ENCODE measurements around the gene OSBPL3. TPM values are rescaled to one million over a fixed set of nuclear protein-coding genes. Genes with fewer than 3 reads are reported as not detected.
"Not testable (repeated sequence)": the region's sequence is repeated elsewhere in the genome, so short reads cannot be mapped to it uniquely, and the experiment has no call there.

OSBPL3 gene
- total RNA-seq, 2 donors from 2014 or later: 3.1 to 8.2 TPM

DNA sequence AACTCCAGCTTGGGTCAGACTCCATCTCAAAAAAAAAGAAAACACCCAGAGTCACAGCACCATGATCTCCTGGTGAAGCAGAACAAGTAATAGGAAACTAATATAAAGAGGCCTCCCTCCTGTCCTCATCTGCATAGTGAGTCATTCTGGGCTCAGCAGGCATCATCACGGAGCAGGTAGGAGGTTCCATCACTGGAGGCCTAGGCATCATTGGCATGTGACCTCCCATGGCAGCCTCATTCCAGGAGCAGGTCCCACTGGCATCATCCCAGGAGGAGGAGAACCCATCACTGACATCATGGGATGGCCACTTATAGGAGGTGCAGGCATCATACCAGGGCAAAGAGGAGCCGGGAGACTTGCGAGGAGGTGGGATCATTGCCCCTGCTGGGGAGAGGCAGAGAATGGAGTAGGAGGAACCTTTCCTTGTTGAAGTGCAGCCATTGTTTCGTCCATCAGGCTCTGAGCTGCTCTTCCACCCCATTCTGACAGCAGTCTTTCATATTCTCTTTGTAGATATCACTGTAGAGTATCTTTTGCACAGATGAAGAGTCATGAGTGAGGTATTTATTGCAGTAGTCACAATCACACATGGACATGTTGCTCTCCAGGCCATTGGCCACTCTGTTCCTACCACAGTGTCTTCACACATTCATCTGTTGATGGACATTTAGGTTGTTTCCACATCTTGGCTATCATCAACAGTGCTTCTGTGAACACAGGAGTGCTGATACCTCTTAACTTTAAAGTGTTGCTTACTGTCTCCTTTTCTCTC, 73.8 kb downstream of the OSBPL3 start:
- Histone ChIP-seq H3K4me1 (peaks cover 16% of the 10 kb centered on the region), H3K27ac (no peak overlapping the region), H3K36me3 (replicated peaks in 1 of 2; ENCODE audit: insufficient read depth in 1 of 2, low read depth in 2 of 2) (no peaks in the 10 kb centered on the region), H3K4me3 (no peak overlapping the region), H3K9me3 (no peaks in the 10 kb centered on the region), H3K27me3 (no peaks in the 10 kb centered on the region)
- no peak for ATAC-seq
- DNase-seq: no peak
- no peak for TF ChIP-seq POLR2A (IDR thresholded peaks at IDR 0.05)
- TF ChIP-seq, protein P1, sequence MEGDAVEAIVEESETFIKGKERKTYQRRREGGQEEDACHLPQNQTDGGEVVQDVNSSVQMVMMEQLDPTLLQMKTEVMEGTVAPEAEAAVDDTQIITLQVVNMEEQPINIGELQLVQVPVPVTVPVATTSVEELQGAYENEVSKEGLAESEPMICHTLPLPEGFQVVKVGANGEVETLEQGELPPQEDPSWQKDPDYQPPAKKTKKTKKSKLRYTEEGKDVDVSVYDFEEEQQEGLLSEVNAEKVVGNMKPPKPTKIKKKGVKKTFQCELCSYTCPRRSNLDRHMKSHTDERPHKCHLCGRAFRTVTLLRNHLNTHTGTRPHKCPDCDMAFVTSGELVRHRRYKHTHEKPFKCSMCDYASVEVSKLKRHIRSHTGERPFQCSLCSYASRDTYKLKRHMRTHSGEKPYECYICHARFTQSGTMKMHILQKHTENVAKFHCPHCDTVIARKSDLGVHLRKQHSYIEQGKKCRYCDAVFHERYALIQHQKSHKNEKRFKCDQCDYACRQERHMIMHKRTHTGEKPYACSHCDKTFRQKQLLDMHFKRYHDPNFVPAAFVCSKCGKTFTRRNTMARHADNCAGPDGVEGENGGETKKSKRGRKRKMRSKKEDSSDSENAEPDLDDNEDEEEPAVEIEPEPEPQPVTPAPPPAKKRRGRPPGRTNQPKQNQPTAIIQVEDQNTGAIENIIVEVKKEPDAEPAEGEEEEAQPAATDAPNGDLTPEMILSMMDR (IDR thresholded peaks at IDR 0.05): no peak
- WGBS, 2 donors: 91 to 92% methylated on average over 4 of the region's 4 CpGs
- intact Hi-C loops (cut with DNase I): no loop called here

DNA sequence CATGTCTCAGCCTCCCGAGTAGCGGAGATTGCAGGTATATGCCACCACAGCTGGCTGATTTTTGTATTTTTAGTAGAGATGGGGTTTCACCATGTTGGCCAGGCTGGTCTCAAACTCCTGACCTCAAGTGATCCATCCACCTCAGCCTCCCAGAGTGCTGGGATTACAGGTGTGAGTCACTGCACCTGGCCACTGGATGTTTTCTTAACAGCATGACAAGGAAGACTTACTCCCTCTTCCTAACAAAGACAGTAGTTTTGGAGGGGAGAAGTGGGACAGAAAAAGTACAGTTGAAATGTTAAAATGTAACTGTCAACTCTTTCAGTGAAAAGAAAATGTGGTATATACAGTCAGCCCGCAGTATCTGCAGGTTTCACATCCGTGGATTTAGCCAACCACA, 76.0 kb downstream of the OSBPL3 start:
- ATAC-seq; H3K27me3 ChIP-seq; H3K9me3 ChIP-seq; H3K36me3 ChIP-seq (replicated peaks in 1 of 2; ENCODE audit: insufficient read depth in 1 of 2, low read depth in 2 of 2); H3K27ac ChIP-seq; H3K4me3 ChIP-seq; DNase-seq; intact Hi-C loops (cut with DNase I): not testable (repeated sequence)
- WGBS, 2 donors: 91 to 93% methylated on average over 4 of the region's 4 CpGs
- H3K4me1 ChIP-seq: peaks cover 16% of the 10 kb centered on the region

DNA sequence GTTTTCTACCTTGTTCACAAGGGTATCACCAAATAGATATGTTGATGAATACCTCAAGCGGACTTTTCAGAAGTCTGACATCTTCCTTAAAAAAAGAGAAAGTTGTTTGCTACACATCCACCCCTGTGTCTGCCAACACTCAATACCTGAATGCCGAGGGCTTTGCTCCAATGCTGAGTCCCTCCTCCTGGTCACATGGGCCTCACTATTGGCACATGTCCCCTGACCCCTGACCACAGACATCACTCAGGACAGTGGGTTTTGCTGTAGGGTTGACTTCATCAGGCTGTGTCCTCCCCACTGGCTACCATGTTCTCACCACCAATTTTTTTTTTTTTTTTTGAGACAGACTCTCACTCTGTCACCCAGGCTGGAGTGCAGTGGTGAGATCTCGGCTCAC, 76.4 kb downstream of the OSBPL3 start:
- Histone ChIP-seq H3K4me3 (no peak overlapping the region), H3K9me3 (no peaks in the 10 kb centered on the region), H3K36me3 (replicated peaks in 1 of 2; ENCODE audit: insufficient read depth in 1 of 2, low read depth in 2 of 2) (no peaks in the 10 kb centered on the region), H3K4me1 (peaks cover 16% of the 10 kb centered on the region), H3K27ac (no peak overlapping the region), H3K27me3 (no peaks in the 10 kb centered on the region)
- no peak for TF ChIP-seq POLR2A (IDR thresholded peaks at IDR 0.05)
- TF ChIP-seq, protein P1 (IDR thresholded peaks at IDR 0.05): no peak
- intact Hi-C loops (cut with DNase I): no loop called here
- ATAC-seq (no peak), DNase-seq (no peak)
- 93 to 96% methylated on average over 3 of the region's 3 CpGs for WGBS, 2 donors

DNA sequence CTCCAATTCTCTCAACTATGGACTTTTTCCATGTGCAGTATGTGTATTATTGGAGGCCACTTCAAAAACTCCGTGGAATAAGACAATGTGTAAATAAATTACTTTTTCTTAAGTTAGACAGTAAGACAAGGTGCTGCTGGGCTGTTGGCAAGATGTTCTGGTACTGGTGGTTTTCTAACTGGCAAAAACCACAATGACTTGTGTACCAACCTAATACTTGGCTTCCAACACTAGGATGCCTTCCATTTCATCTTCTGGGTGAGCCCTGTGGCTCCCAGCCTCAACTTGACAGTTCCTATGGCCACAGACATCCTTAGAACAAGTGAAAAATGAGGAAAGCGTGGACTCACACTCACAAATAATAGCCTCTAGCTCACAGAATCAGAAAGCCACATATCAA, 77.0 kb downstream of the OSBPL3 start:
- Histone ChIP-seq H3K27me3 (no peaks in the 10 kb centered on the region), H3K36me3 (replicated peaks in 1 of 2; ENCODE audit: insufficient read depth in 1 of 2, low read depth in 2 of 2) (no peaks in the 10 kb centered on the region), H3K4me3 (no peak overlapping the region), H3K27ac (no peak overlapping the region), H3K4me1 (peaks cover 16% of the 10 kb centered on the region), H3K9me3 (no peaks in the 10 kb centered on the region)
- 77 to 92% methylated on average over 2 of the region's 2 CpGs for WGBS, 2 donors
- DNase-seq (no peak), ATAC-seq (no peak)
- intact Hi-C loops (cut with DNase I): no loop called here
- TF ChIP-seq, protein P1 (IDR thresholded peaks at IDR 0.05): no peak
- no peak for TF ChIP-seq POLR2A (IDR thresholded peaks at IDR 0.05)

DNA sequence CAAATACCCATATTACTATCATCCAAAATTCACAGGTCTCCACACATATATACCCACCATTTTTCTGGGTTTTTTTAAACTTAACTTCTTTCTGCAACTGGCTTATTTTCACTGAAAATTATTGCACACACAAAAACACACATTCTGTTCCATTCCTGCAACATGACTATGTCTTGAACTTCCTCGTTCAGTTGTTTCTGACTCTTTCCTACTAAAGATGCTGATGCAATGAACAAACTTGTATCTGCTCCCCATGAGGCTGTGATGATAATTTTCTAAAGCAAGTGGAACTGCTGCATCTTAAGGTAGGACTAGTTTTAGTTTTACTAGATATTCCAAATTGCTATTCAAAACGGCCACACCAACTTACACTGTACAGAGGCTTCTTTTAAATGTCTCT, 77.7 kb downstream of the OSBPL3 start:
- intact Hi-C loops (cut with DNase I): no loop called here
- Histone ChIP-seq H3K27me3 (no peaks in the 10 kb centered on the region), H3K9me3 (no peaks in the 10 kb centered on the region), H3K36me3 (replicated peaks in 1 of 2; ENCODE audit: insufficient read depth in 1 of 2, low read depth in 2 of 2) (no peaks in the 10 kb centered on the region), H3K4me3 (no peak overlapping the region), H3K4me1 (peaks cover 16% of the 10 kb centered on the region), H3K27ac (no peak overlapping the region)
- WGBS, 2 donors: 70 to 93% methylated on average over 2 of the region's 2 CpGs
- ATAC-seq (no peak), DNase-seq (no peak)
- no peak for TF ChIP-seq POLR2A (IDR thresholded peaks at IDR 0.05)
- TF ChIP-seq, protein P1 (IDR thresholded peaks at IDR 0.05): no peak

All from body of pancreas (tissue), 4 donors.